ENCODE data around the gene ZSWIM4. TPM values are rescaled to one million over a fixed set of nuclear protein-coding genes. Genes with fewer than 3 reads are reported as not detected.

ZSWIM4 gene
- total and polyA plus RNA-seq, 2 of the 13 experiments (the other 11 are each of a cell fraction or from before 2014, with no cell fraction given), result 0.33 to 0.86 TPM

DNA sequence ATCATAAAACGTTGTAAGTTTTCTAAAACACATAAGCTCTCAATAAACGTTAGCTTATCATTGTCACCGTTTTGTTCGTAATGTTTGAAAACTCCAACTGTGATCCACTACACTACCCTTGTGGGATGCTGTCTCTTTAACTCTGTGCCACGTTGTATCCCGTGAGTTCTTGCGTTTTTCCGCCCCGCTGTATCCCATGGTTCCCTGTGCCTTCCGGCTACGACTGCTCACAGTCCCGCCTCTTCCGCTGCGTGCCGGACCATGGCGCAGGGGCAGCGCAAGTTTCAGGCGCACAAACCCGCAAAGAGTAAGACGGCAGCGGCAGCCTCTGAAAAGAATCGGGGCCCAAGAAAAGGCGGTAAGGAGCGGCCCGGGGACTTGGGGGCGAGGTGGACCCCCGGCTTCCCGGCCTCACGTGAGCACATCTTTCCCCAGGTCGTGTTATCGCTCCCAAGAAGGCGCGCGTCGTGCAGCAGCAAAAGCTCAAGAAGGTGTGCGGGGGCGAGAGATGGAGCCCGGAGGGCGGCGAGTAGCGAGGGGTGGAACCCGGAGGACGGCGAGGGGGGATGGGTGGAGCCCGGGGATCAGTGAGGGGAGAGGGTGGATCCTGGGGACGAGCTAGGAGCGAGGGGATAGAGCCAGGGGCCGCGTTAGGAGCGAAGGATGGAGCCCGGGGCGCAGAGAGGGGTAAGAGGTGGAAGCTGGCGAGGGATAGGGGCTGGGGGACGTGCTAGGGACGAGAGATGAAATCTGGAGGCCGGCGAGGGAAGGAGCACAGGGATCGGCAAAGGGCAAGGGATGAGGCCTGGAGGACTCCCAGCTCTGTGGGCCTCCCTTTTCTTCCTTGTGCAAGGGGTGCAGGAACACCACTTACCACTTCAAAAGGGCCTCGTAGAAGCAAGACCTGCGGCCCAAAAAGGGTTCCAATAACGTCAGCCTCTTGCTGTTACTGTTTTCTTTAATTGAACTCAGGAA is 20.7 kb upstream of the ZSWIM4 start, which contains the start of gene C19orf53 (continued):
- TF ChIP-seq, protein P1, sequence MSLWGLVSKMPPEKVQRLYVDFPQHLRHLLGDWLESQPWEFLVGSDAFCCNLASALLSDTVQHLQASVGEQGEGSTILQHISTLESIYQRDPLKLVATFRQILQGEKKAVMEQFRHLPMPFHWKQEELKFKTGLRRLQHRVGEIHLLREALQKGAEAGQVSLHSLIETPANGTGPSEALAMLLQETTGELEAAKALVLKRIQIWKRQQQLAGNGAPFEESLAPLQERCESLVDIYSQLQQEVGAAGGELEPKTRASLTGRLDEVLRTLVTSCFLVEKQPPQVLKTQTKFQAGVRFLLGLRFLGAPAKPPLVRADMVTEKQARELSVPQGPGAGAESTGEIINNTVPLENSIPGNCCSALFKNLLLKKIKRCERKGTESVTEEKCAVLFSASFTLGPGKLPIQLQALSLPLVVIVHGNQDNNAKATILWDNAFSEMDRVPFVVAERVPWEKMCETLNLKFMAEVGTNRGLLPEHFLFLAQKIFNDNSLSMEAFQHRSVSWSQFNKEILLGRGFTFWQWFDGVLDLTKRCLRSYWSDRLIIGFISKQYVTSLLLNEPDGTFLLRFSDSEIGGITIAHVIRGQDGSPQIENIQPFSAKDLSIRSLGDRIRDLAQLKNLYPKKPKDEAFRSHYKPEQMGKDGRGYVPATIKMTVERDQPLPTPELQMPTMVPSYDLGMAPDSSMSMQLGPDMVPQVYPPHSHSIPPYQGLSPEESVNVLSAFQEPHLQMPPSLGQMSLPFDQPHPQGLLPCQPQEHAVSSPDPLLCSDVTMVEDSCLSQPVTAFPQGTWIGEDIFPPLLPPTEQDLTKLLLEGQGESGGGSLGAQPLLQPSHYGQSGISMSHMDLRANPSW (CRISPR knock-in tag; IDR thresholded peaks at IDR 0.05; ENCODE audit: borderline replicate concordance), result no peak
- TF ChIP-seq NFATC3 (CRISPR knock-in tag; IDR thresholded peaks at IDR 0.05), result peak; percentile 87
- peak; percentile 28; the same call in 1 of the 2 replicates for TF ChIP-seq ATF7-NPFF (CRISPR knock-in tag; IDR thresholded peaks at IDR 0.05; ENCODE audit: low read depth)
- TF ChIP-seq TEAD3 (CRISPR knock-in tag; optimal IDR thresholded peaks at IDR 0.05; ENCODE audit: borderline replicate concordance), result peak; percentile 86
- TF ChIP-seq TCF12 (IDR thresholded peaks at IDR 0.05), result no peak
- TF ChIP-seq TCF12 (CRISPR knock-in tag; IDR thresholded peaks at IDR 0.05), result no peak
- peak; percentile 97 for TF ChIP-seq GABPA (IDR thresholded peaks at IDR 0.05; ENCODE audit: low read depth, low read length)
- TF ChIP-seq GABPA (CRISPR knock-in tag; IDR thresholded peaks at IDR 0.05; ENCODE audit: low read depth), result peak; percentile 100
- TF ChIP-seq PHF20 (CRISPR knock-in tag; IDR thresholded peaks at IDR 0.05), result peak; percentile 95
- TF ChIP-seq ZNF12 (CRISPR knock-in tag; IDR thresholded peaks at IDR 0.05), result no peak
- TF ChIP-seq SP2 (CRISPR knock-in tag; IDR thresholded peaks at IDR 0.05), result peak; percentile 97
- TF ChIP-seq, protein P2, sequence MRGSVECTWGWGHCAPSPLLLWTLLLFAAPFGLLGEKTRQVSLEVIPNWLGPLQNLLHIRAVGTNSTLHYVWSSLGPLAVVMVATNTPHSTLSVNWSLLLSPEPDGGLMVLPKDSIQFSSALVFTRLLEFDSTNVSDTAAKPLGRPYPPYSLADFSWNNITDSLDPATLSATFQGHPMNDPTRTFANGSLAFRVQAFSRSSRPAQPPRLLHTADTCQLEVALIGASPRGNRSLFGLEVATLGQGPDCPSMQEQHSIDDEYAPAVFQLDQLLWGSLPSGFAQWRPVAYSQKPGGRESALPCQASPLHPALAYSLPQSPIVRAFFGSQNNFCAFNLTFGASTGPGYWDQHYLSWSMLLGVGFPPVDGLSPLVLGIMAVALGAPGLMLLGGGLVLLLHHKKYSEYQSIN (CRISPR knock-in tag; IDR thresholded peaks at IDR 0.05; ENCODE audit: borderline replicate concordance), result no peak
- 0 out of 2 replicates have a peak, but pooled peaks have one; percentile 73 for TF ChIP-seq ZFP36L2 (CRISPR knock-in tag; IDR thresholded peaks at IDR 0.05)
- peak; percentile 34; the same call in 1 of the 2 replicates for TF ChIP-seq ZNF552 (CRISPR knock-in tag; IDR thresholded peaks at IDR 0.05; ENCODE audit: borderline replicate concordance)
- TF ChIP-seq ZNF468 (CRISPR knock-in tag; IDR thresholded peaks at IDR 0.05), result no peak
- no peak for TF ChIP-seq NFIC (IDR thresholded peaks at IDR 0.05; ENCODE audit: low read length)
- no peak for TF ChIP-seq SMARCC2 (IDR thresholded peaks at IDR 0.05)
- peak; percentile 61; the same call in 1 of the 2 replicates for TF ChIP-seq CEBPG (CRISPR knock-in tag; IDR thresholded peaks at IDR 0.05)
